Measurements from ENCODE around the gene SPON1.
A peak's percentile ranks its signal among the peaks of the same experiment; 100 is the strongest.
"Not testable (repeated sequence)": the region's sequence is repeated elsewhere in the genome, so short reads cannot be mapped to it uniquely, and the experiment has no call there.

Gene SPON1

GRCh38 chr11:13962562-13963168 lies at the start of gene SPON1:
SPON1 (plus strand) TSS chr11:13962723; CDS start chr11:13962905, 182 bp downstream.
- no peak for DNase-seq

GRCh38 chr11:13917264-13917663 lies 45.3 kb upstream of the SPON1 start:
- DNase-seq: no peak

GRCh38 chr11:13917904-13918303 lies 44.6 kb upstream of the SPON1 start:
- DNase-seq: no peak

GRCh38 chr11:13920756-13921155 lies 41.8 kb upstream of the SPON1 start:
- no peak for DNase-seq

GRCh38 chr11:13921545-13921944 lies 41.0 kb upstream of the SPON1 start:
- DNase-seq: no peak

- no peak for DNase-seq
Observed at GRCh38 chr11:13923182-13923581, 39.3 kb upstream of the SPON1 start.

GRCh38 chr11:13923716-13924650 lies 38.5 kb upstream of the SPON1 start:
- DNase-seq: no peak

- DNase-seq: no peak
Observed at GRCh38 chr11:13924801-13925327, 37.7 kb upstream of the SPON1 start.

- not testable (repeated sequence) for DNase-seq
Observed at GRCh38 chr11:13926366-13926765, 36.2 kb upstream of the SPON1 start.

- DNase-seq: no peak
Observed at GRCh38 chr11:13926981-13927380, 35.5 kb upstream of the SPON1 start.

- no peak for DNase-seq
Observed at GRCh38 chr11:13927481-13927880, 35.0 kb upstream of the SPON1 start.

- DNase-seq: no peak
Observed at GRCh38 chr11:13928566-13929251, 33.8 kb upstream of the SPON1 start.

GRCh38 chr11:13929395-13929891 lies 33.1 kb upstream of the SPON1 start:
- DNase-seq: no peak

- no peak for DNase-seq
Observed at GRCh38 chr11:13931356-13931755, 31.2 kb upstream of the SPON1 start.

- not testable (repeated sequence) for DNase-seq
Observed at GRCh38 chr11:13937154-13937553, 25.4 kb upstream of the SPON1 start.

GRCh38 chr11:13938829-13939228 lies 23.7 kb upstream of the SPON1 start:
- peak; percentile 57 for DNase-seq

- no peak for DNase-seq
Observed at GRCh38 chr11:13939961-13940906, 22.3 kb upstream of the SPON1 start.

- DNase-seq: no peak
Observed at GRCh38 chr11:13940907-13941256, 21.6 kb upstream of the SPON1 start.

GRCh38 chr11:13941775-13942174 lies 20.7 kb upstream of the SPON1 start:
- DNase-seq: no peak

GRCh38 chr11:13942378-13942777 lies 20.1 kb upstream of the SPON1 start:
- DNase-seq: no peak

- no peak for DNase-seq
Observed at GRCh38 chr11:13942971-13943381, 19.5 kb upstream of the SPON1 start.

- no peak for DNase-seq
Observed at GRCh38 chr11:13944016-13944415, 18.5 kb upstream of the SPON1 start.

Measured in CD4-positive, alpha-beta T cell treated with Interleukin-15 for 1 hour (primary cell).